BLaER1 (cell line): Measurements from ENCODE around the gene MEP1B.
"Not testable (repeated sequence)": the region's sequence is repeated elsewhere in the genome, so short reads cannot be mapped to it uniquely, and the experiment has no call there.

ENCODE experiments used
- H3K27ac ChIP-seq: shearing (Covaris generic); formaldehyde crosslinking; 2 replicates; pipeline ENCODE4 v1.8.1; 2022
- H3K27me3 ChIP-seq: shearing (Covaris generic); formaldehyde crosslinking; 2 replicates; pipeline ENCODE4 v1.8.1; 2022
- H3K36me3 ChIP-seq: shearing (Covaris generic); formaldehyde crosslinking; 2 replicates; pipeline ENCODE4 v1.8.1; 2022
- H3K4me1 ChIP-seq: shearing (Covaris generic); formaldehyde crosslinking; 2 replicates; pipeline ENCODE4 v1.8.1; 2022
- H3K4me2 ChIP-seq: shearing (Covaris generic); formaldehyde crosslinking; 2 replicates; pipeline ENCODE4 v1.8.1; 2022
- H3K4me3 ChIP-seq: shearing (Covaris generic); formaldehyde crosslinking; 2 replicates; pipeline ENCODE4 v1.8.1; 2022
- H3K9ac ChIP-seq: shearing (Covaris generic); formaldehyde crosslinking; 2 replicates; pipeline ENCODE4 v1.8.1; 2022
- H3K9me3 ChIP-seq: shearing (Covaris generic); formaldehyde crosslinking; 2 replicates; pipeline ENCODE4 v1.8.1; 2022
- H4K20me1 ChIP-seq: shearing (Covaris generic); formaldehyde crosslinking; 2 replicates; pipeline ENCODE4 v1.8.1; 2022
- Cebpa-rat ChIP-seq: shearing (Covaris generic); IDR thresholded peaks from 2 replicates; pipeline ENCODE4 v1.8.1; 2022

Gene MEP1B

DNA sequence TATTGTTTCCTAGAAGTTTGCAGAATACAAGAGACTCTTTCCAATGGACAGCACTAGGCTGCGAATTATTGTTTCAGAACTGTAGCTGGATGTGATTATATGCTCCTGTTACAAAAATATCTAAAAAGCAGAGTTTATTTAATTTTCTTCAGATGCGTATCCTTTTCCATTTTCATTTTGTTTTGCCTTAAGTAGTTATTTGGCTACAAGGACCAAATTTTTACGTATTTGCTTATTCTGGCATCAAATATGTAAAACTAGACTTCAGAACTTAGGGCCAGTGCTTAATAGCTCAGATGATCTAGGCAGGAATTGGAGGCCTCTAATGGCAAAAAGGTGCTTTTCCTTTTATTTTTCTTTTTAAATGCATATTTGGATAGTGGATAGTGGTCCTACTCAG is 18.7 kb downstream of the MEP1B start:
- no peak overlapping the region for H3K27ac ChIP-seq
- no peak overlapping the region for H3K4me2 ChIP-seq
- H3K4me1 ChIP-seq: no peaks in the 10 kb centered on the region
- H3K27me3 ChIP-seq: no peaks in the 10 kb centered on the region
- H3K9ac ChIP-seq: no peak overlapping the region
- H4K20me1 ChIP-seq: no peaks in the 10 kb centered on the region
- no peak overlapping the region for H3K4me3 ChIP-seq
- TF ChIP-seq Cebpa-rat: no peak
- H3K36me3 ChIP-seq: no peaks in the 10 kb centered on the region
- no peaks in the 10 kb centered on the region for H3K9me3 ChIP-seq

DNA sequence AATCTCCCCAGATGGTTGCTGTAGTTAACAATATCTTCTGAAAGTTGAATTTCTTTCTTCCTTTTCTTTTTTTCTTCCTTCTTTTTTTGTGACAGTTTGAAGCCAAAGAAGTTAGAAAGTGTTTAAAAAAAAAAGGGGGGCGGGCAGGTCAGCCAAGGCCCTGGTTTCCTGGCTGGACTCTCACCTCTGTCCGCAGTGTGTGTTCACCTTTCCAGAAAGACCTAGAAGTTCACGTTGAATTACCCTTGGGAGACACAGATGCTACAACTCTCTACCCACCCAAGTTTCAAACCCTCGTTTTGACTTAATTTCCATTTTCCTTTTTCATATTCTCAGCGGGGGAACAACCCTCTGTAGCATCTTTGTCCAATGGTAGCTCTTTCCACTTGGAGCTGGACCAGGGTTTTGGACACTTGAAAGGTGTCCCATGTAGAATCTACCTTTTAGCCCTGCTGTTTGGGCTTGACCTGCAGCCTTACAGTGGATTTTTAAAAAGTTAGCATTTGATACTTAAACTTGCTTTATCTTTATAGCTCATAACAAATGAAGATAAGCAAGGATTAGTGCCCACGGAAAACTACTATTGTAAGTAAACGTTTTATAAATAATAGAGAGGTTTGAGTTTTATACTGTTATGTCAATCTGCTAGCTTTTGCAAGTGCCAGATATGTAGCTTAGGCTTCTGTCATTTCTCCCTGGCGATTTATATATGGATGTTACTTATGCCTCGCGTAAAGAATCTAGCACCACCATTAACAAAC is 20.0 kb downstream of the MEP1B start:
- TF ChIP-seq Cebpa-rat: no peak
- no peak overlapping the region for H3K9ac ChIP-seq
- no peaks in the 10 kb centered on the region for H3K27me3 ChIP-seq
- H3K36me3 ChIP-seq: no peaks in the 10 kb centered on the region
- no peak overlapping the region for H3K27ac ChIP-seq
- H4K20me1 ChIP-seq: no peaks in the 10 kb centered on the region
- H3K4me1 ChIP-seq: no peaks in the 10 kb centered on the region
- H3K9me3 ChIP-seq: no peaks in the 10 kb centered on the region
- no peak overlapping the region for H3K4me2 ChIP-seq
- H3K4me3 ChIP-seq: no peak overlapping the region

DNA sequence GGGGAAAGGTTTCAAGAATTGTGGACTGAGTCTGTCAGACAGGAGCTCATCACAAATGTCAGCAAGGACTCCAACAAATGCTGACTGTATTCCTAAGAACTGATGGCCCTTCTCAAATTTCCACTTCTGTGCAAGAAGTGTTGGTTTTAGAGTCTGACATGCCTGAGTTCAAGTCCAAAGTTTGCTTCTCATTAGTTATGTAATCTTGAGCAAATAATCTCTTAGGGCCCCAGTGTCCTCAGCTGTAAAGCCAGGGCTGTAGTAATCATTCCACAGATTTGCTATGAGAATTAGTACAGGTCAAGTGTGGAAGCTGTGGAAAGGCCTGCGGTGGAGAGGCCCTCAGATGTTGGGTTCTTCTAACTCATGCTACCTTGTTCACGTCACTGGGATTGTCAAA is 23.9 kb downstream of the MEP1B start:
- no peak overlapping the region for H3K9ac ChIP-seq
- no peaks in the 10 kb centered on the region for H3K9me3 ChIP-seq
- no peak overlapping the region for H3K27ac ChIP-seq
- H3K4me2 ChIP-seq: no peak overlapping the region
- H3K36me3 ChIP-seq: no peaks in the 10 kb centered on the region
- no peak for TF ChIP-seq Cebpa-rat
- H3K4me1 ChIP-seq: no peaks in the 10 kb centered on the region
- H4K20me1 ChIP-seq: no peaks in the 10 kb centered on the region
- H3K27me3 ChIP-seq: no peaks in the 10 kb centered on the region
- H3K4me3 ChIP-seq: no peak overlapping the region

DNA sequence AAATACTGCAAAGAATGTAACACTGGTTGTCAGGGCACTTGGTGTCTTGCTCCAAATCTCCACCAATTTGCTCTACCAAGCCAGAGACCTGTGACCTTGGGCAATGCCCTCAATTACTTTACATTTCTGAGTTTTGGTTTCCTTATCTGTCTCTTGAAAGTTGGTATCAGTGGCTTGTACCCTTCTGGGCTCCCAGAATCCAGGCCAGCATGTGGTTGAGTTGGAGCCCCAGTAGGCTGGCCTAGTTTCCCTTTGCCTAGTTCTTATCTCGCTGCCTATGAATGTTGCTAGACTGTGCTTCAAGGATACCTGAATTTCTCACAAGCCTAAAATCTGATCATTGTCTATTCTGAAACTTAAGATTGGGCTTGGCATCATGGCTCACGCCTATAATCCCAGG is 26.6 kb downstream of the MEP1B start:
- Histone ChIP-seq H3K4me2 (no peak overlapping the region), H3K9ac (no peak overlapping the region), H4K20me1 (no peaks in the 10 kb centered on the region), H3K9me3 (no peaks in the 10 kb centered on the region), H3K27ac (no peak overlapping the region), H3K36me3 (no peaks in the 10 kb centered on the region), H3K4me1 (no peaks in the 10 kb centered on the region), H3K27me3 (no peaks in the 10 kb centered on the region), H3K4me3 (no peak overlapping the region)
- no peak for TF ChIP-seq Cebpa-rat

DNA sequence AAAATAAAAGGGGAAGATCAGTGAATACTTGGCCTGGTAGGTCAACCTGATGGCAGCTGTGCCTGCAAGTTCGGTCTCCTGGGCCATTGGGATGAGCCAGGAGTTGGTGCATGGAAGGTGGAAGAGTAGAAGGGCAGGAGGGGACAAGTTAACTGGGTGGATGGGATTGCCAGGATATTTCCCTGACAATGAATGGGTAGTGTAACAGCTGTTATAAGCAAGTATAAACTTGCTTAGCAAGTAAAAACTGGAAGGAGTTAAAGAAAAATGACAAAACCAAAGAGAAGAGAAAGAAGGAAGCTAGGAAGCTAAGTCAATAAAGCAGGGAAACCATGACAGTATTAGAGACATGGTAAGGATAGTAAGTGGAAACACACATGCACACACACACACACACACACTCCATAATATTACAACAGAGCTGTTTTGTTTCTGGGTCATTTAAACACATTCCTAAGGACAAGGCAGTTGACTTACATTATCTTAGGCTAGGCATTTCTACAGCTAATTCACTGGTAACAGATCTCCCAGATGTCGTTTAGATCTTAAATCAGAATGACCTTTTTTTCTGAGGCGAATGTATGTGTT is 29.7 kb downstream of the MEP1B start:
- Histone ChIP-seq H3K4me2 (no peak overlapping the region), H3K9me3 (no peaks in the 10 kb centered on the region), H3K27me3 (no peaks in the 10 kb centered on the region), H3K4me3 (no peak overlapping the region), H3K27ac (no peak overlapping the region), H4K20me1 (no peaks in the 10 kb centered on the region), H3K9ac (no peak overlapping the region), H3K4me1 (no peaks in the 10 kb centered on the region), H3K36me3 (no peaks in the 10 kb centered on the region)
- TF ChIP-seq Cebpa-rat: no peak

DNA sequence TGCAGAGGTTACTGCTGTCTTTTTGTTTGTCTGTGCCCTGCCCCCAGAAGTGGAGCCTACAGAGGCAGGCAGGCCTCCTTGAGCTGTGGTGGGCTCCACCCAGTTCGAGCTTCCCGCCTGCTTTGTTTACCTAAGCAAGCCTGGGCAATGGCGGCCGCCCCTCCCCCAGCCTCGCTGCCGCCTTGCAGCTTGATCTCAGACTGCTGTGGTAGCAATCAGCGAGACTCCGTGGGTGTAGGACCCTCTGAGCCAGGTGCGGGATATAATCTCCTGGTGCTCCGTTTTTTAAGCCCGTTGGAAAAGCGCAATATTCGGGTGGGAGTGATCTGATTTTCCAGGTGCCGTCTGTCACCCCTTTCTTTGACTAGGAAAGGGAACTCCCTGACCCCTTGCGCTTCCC is 43.5 kb downstream of the MEP1B start:
- H3K4me2 ChIP-seq, H3K9ac ChIP-seq, H3K9me3 ChIP-seq, H3K36me3 ChIP-seq, H3K4me1 ChIP-seq, H3K27me3 ChIP-seq, H3K4me3 ChIP-seq, H3K27ac ChIP-seq, H4K20me1 ChIP-seq: not testable (repeated sequence)

DNA sequence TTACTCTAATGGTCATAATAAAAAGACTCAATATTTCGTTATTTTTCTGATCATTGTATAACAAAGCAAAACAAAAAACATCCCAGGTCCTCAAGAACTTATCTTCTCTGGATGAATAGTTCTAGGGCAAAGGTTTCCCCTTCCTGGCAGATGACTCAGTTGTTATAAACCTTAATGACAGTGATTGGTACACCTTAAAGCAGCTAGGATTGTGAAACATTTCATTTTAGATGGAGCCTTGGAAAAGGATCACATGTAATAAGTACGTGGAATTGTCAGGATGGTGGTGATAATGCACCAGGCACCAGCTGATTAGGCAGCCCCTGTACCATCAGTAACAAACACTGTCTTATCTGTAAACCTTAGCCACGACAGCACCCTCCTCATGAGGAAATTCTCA is 47.2 kb downstream of the MEP1B start:
- no peaks in the 10 kb centered on the region for H3K36me3 ChIP-seq
- no peak for TF ChIP-seq Cebpa-rat
- H3K4me2 ChIP-seq: no peak overlapping the region
- no peaks in the 10 kb centered on the region for H3K4me1 ChIP-seq
- no peaks in the 10 kb centered on the region for H3K9me3 ChIP-seq
- no peak overlapping the region for H3K9ac ChIP-seq
- no peaks in the 10 kb centered on the region for H3K27me3 ChIP-seq
- no peak overlapping the region for H3K27ac ChIP-seq
- H3K4me3 ChIP-seq: no peak overlapping the region
- no peaks in the 10 kb centered on the region for H4K20me1 ChIP-seq

DNA sequence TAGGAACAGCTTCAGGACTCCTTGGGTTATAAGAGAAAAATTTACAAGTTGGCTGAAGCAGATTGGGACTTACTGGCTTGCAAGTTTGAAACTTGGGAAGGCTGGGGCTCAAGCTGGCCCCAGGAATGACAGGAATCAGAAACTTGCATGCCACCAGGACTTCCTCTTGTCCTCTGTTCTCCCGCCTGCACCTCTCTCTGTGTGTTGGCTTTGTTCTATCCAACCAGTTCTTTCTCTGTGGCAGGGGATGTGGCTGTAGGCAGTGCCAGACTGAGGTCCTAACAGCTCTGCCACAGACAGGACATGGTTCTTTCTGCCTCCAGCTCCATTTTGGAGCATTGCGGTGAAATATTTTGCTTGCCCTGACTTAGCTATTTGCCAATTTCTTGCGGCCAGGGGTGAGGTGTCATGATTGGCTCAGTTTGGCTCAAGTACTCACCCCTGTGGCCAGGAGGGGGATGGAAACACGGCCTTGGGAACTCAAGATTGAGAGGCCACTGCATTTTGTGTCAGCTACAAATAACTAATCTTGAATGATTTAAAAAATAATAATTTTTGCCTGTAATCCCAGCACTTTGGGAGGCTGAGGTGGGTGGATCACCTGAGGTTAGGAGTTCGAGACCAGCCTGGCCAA is 48.9 kb downstream of the MEP1B start:
- Histone ChIP-seq H4K20me1 (no peaks in the 10 kb centered on the region), H3K9ac (no peak overlapping the region), H3K4me3 (no peak overlapping the region), H3K9me3 (no peaks in the 10 kb centered on the region), H3K4me2 (no peak overlapping the region), H3K27me3 (no peaks in the 10 kb centered on the region), H3K27ac (no peak overlapping the region), H3K4me1 (no peaks in the 10 kb centered on the region), H3K36me3 (no peaks in the 10 kb centered on the region)
- no peak for TF ChIP-seq Cebpa-rat

DNA sequence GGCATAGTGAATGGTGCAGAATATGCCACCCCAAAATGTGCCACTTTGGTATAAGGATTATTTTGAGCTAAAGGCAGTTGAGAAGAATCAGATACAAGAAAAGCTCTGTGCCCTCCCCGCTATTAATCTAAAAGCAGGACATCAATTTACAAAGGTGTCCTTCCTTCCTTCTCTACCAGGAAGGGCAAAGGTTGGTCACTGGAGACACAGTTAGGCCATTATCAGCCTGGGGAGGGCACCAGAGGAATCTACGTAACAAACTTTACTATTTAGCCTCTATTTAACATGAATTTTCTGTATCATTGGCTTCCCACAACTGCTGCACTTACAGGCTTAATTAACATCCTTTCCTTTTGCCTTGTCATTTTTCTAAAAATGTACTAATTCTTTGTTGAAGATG is 52.6 kb downstream of the MEP1B start:
- no peaks in the 10 kb centered on the region for H3K27me3 ChIP-seq
- H3K9me3 ChIP-seq: no peaks in the 10 kb centered on the region
- no peak for TF ChIP-seq Cebpa-rat
- H3K4me3 ChIP-seq: no peak overlapping the region
- no peaks in the 10 kb centered on the region for H4K20me1 ChIP-seq
- no peak overlapping the region for H3K27ac ChIP-seq
- no peak overlapping the region for H3K9ac ChIP-seq
- no peak overlapping the region for H3K4me2 ChIP-seq
- no peaks in the 10 kb centered on the region for H3K4me1 ChIP-seq
- no peaks in the 10 kb centered on the region for H3K36me3 ChIP-seq

DNA sequence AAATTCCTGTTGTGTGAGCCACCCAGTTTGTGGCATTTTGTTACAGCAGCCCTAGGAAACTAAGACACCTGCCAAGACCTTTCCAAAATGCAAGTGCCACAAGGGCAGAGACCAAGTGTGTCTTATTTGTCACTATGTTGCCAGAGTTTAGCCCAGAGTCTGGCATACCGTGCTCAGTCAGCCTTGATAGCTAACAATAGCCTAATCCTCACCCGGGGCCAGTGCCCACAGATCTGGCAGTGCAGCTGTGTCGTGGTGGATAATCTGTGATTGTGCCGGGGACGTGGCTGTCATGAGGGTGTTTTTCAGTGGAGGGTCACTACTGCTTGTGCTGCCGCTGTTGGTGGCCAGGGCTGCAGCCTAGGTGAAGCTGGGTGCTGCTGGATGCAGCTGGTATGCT is 53.5 kb downstream of the MEP1B start:
- no peak overlapping the region for H3K9ac ChIP-seq
- H3K9me3 ChIP-seq: no peaks in the 10 kb centered on the region
- no peak for TF ChIP-seq Cebpa-rat
- no peak overlapping the region for H3K4me2 ChIP-seq
- no peaks in the 10 kb centered on the region for H3K27me3 ChIP-seq
- H3K36me3 ChIP-seq: no peaks in the 10 kb centered on the region
- no peak overlapping the region for H3K27ac ChIP-seq
- no peaks in the 10 kb centered on the region for H3K4me1 ChIP-seq
- no peaks in the 10 kb centered on the region for H4K20me1 ChIP-seq
- no peak overlapping the region for H3K4me3 ChIP-seq
